AG09309 (cell line): ENCODE results near the gene SRSF8.
"Not testable (repeated sequence)": the region's sequence is repeated elsewhere in the genome, so short reads cannot be mapped to it uniquely, and the experiment has no call there.

Experiments used
- DNase-seq: peaks from one replicate; pipeline ENCODE4 v3.0.0-alpha.2; 2010; ENCODE audit warnings: low read depth
- H3K4me3 ChIP-seq: 2 replicates; pipeline ENCODE4 v1.5.1; 2011; ENCODE audit warnings: mild to moderate bottlenecking, low read depth, low read length, moderate library complexity; ENCODE audit not compliant: control insufficient read depth
- TF ChIP-seq, protein P1 (sequence below): IDR thresholded peaks from 2 replicates; pipeline ENCODE4 v1.5.1; 2011; ENCODE audit warnings: mild to moderate bottlenecking, low read depth, low read length, inconsistent platforms; ENCODE audit not compliant: insufficient read depth, control insufficient read depth; ENCODE audit errors: missing control alignments

The SRSF8 gene, protein sequence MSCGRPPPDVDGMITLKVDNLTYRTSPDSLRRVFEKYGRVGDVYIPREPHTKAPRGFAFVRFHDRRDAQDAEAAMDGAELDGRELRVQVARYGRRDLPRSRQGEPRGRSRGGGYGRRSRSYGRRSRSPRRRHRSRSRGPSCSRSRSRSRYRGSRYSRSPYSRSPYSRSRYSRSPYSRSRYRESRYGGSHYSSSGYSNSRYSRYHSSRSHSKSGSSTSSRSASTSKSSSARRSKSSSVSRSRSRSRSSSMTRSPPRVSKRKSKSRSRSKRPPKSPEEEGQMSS

DNA sequence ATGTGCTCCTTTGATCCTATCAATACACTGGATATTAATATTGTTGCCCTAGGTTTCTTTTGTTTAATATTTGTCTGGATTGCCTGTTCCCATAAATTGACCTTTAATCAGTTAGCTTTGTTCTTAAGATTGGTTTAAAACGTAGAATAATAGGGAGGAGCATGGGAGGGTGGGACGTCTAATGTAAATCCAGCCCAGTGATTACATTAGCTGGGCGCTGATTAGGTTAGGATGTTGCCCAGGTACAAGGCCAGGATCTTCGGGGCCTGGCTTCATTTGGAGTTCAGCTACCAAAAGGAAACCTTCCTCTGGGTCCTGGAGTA is at the start of gene SRSF8:
SRSF8 (plus strand) TSS at position 204 of the 323 bp plus-strand sequence. CDS start 308 bp downstream, outside the sequence.
- no peak for DNase-seq
- TF ChIP-seq, protein P1, sequence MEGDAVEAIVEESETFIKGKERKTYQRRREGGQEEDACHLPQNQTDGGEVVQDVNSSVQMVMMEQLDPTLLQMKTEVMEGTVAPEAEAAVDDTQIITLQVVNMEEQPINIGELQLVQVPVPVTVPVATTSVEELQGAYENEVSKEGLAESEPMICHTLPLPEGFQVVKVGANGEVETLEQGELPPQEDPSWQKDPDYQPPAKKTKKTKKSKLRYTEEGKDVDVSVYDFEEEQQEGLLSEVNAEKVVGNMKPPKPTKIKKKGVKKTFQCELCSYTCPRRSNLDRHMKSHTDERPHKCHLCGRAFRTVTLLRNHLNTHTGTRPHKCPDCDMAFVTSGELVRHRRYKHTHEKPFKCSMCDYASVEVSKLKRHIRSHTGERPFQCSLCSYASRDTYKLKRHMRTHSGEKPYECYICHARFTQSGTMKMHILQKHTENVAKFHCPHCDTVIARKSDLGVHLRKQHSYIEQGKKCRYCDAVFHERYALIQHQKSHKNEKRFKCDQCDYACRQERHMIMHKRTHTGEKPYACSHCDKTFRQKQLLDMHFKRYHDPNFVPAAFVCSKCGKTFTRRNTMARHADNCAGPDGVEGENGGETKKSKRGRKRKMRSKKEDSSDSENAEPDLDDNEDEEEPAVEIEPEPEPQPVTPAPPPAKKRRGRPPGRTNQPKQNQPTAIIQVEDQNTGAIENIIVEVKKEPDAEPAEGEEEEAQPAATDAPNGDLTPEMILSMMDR: no peak
- peak within 1 kb of the TSS; percentile 73 for H3K4me3 ChIP-seq

DNA sequence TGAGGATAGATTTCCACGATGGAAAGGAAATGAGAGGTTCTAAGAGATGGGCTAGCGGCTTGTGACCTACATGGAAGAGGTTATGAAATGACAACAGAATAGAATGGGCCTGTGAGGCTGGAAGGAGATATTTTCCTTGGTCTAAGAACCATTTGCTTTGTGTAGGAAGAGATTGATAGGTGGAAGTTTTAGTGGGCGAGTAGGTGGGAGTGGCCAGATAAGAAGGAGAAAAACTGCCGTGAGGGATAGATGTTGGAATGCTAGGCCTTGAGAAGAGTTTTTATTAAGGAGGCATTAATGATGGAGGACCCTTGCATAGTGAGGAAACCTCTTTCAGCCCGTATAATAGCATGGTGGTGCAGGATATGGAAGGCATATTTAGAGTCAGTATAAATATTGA is 45.3 kb upstream of the SRSF8 start:
- not testable (repeated sequence) for DNase-seq, H3K4me3 ChIP-seq

DNA sequence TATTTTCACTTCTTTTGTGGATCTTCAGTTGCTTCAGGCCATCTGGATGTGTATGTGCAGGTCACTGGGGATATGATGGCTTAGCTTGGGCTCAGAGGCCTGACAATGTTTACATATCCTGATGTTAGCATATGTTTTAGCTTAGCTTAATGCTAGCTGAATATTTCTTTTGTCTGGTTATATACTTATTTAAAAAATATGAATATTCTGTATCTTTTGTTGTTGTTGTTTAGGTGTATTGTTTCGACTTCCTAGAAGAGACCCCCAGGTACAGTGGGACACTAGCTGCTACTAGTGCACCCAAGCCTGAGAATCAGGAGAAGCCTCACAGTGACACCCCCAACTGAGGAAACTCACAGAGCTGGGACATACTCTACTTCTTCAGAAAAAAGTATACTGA is 41.8 kb upstream of the SRSF8 start, which contains the start of gene KDM4E:
KDM4E (plus strand) TSS at position 301 of the 400 bp plus-strand sequence. CDS start 300 bp downstream, outside the sequence.
- DNase-seq: no peak
- no peak within 1 kb of the TSS for H3K4me3 ChIP-seq
- TF ChIP-seq, protein P1: no peak

DNA sequence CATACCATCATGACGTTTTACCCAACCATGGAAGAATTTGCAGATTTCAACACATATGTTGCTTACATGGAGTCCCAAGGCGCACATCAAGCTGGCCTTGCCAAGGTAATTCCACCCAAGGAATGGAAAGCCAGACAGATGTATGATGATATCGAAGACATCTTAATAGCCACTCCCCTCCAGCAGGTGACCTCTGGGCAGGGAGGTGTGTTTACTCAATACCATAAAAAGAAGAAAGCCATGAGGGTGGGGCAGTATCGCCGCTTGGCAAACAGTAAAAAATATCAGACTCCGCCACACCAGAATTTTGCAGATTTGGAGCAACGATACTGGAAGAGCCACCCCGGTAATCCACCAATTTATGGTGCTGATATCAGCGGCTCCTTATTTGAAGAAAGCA is 41.1 kb upstream of the SRSF8 start:
- not testable (repeated sequence) for H3K4me3 ChIP-seq, DNase-seq

DNA sequence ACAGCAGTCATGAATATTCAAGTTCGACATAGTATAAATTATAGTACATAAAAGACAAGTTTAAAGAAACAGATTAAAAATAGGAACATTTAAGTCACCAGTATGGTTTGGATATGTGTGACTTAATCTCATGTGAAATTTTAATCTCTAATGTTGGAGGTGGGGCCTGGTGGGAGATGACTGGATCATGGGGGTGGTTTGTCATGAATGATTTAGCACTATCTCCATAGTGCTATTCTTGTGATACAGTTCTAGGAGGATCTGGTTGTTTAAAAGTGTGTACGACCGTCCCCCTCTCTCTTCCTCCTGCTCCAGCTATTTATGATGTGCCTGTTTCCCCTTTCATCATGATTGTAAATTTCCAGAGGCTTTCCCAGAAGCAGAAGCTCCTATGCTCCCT is 38.4 kb upstream of the SRSF8 start:
- TF ChIP-seq, protein P1: no peak
- no peak for DNase-seq
- H3K4me3 ChIP-seq: no peak overlapping the region

DNA sequence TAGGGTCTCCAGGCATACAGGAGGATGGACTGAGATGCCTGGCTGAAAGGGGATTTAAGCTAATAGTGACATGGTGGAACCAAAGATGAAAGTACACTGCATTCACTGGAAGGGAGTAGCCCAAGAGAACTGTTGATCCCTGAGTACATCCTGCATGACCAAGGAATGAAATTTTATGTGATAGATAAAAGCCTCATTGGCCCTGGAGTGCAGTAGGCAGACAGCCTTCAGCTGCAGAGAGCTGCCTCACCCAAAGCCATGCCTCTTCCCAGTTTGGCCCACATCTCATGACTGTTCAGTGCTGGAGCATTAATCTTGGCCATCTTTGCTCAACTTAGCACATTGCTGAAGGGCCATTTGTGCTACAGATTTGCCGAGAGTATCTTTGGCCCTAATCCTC is 33.7 kb upstream of the SRSF8 start:
- no peak overlapping the region for H3K4me3 ChIP-seq
- TF ChIP-seq, protein P1: no peak
- DNase-seq: no peak

DNA sequence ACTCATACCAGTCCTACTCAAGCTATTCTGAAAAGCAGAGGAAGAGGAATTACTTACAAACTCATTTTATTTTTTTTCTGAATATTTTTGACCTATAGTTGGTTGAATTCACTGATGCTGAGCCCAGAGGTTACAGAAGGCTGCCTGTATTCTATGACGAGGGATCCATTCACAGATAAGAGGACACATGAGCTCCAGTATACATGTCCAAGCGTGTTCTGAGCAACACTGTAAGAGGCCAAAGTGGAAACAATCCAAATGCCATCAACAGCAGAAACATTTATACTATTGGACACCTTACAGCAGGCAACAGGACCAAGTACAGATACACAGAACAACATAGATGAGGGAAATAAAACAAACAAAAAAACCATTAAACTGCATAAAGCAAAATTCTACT is 31.4 kb upstream of the SRSF8 start:
- no peak for DNase-seq
- H3K4me3 ChIP-seq: no peak overlapping the region
- TF ChIP-seq, protein P1: no peak

DNA sequence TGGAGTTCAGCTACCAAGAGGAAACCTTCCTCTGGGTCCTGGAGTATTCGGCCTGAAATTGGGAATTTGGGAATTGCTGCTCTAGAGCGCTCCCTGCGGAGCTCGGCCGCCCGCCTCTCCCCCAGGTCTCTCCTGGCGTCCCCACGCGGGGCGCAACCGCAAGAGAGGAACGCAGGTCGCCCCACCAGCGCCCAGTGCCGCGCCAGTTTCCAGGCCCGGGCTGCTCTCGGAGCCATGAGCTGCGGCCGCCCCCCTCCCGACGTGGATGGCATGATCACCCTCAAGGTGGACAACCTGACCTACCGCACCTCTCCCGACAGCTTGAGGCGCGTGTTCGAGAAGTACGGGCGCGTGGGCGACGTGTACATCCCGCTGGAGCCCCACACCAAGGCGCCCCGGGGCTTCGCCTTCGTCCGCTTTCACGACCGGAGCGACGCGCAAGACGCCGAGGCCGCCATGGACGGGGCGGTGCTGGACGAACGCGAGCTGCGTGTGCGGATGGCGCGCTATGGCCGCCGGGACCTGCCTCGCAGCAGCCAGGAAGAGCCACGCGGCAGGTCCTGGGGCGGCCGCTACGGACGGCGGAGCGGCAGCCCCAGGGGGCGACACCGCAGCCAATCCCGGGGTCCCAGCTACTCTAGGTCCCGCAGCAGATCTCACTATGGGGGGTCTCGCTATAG is 29.2 kb upstream of the SRSF8 start:
- DNase-seq, H3K4me3 ChIP-seq: not testable (repeated sequence)
